Cardiac muscle cell (in vitro differentiated cells and primary cell): ENCODE data around the gene CPSF4. TPM values are rescaled to one million over a fixed set of nuclear protein-coding genes. Genes with fewer than 3 reads are reported as not detected.

Experiments
- DNase-seq, 2 donors: peaks; one replicate each; pipeline versions ENCODE4 v3.0.0 to v3.0.0-alpha.2; 2010 to 2017; ENCODE audit warnings: low read depth in 1 of 2, low spot score in 1 of 2
- H3K27ac ChIP-seq: fragments of 200-600 bp; sonication (generic); 2 replicates; pipeline ENCODE4 v1.5.1; 2016
- H3K27me3 ChIP-seq: fragments of 200-600 bp; sonication (generic); 2 replicates; pipeline ENCODE4 v1.6.0; 2016; ENCODE audit warnings: control low read depth
- H3K36me3 ChIP-seq: fragments of 200-600 bp; sonication (generic); 2 replicates; pipeline ENCODE4 v1.5.1; 2016; ENCODE audit warnings: control low read depth
- H3K4me1 ChIP-seq: fragments of 200-600 bp; sonication (generic); 2 replicates; pipeline ENCODE4 v1.8.1; 2017; ENCODE audit warnings: low read depth, mild to moderate bottlenecking, mixed run types
- H3K4me3 ChIP-seq: fragments of 200-600 bp; sonication (generic); 2 replicates; pipeline ENCODE4 v1.5.1; 2016; ENCODE audit warnings: mild to moderate bottlenecking
- H3K9me3 ChIP-seq: fragments of 200-600 bp; sonication (generic); 2 replicates; pipeline ENCODE4 v1.5.1; 2017; ENCODE audit warnings: low read depth, mild to moderate bottlenecking, control low read depth
- polyA plus RNA-seq: library from polyadenylated mRNA; unstranded; fragments of >200 nt; fragmentation: Nextera tagmentation; extraction: Ambion mirVana; gene quantifications from 2 replicates; pipeline ENCODE4 v1.2.1, GENCODE V29; 2016
- total RNA-seq: library from RNA; depleted of rRNA; stranded (reverse); fragments of >200 nt; gene quantifications from 2 replicates; pipeline ENCODE4 v1.2.3, GENCODE V29; 2016
- TF ChIP-seq, protein P1 (sequence below): IDR thresholded peaks from 2 replicates; pipeline ENCODE4 v1.5.1; 2012; ENCODE audit warnings: low read depth, mild to moderate bottlenecking, low read length

The CPSF4 gene
- total and polyA plus RNA-seq, 2 experiments from 2014 or later: 59.8 to 84.1 TPM

GRCh38 chr7:99446096-99446495 lies 7.4 kb downstream of the CPSF4 start:
- no peak for DNase-seq
- Histone ChIP-seq H3K9me3 (no peaks in the 10 kb centered on the region), H3K4me3 (no peak overlapping the region), H3K4me1 (no peaks in the 10 kb centered on the region), H3K27ac (no peak overlapping the region), H3K27me3 (no peaks in the 10 kb centered on the region), H3K36me3 (peaks cover 37% of the 10 kb centered on the region)
- TF ChIP-seq, protein P1, sequence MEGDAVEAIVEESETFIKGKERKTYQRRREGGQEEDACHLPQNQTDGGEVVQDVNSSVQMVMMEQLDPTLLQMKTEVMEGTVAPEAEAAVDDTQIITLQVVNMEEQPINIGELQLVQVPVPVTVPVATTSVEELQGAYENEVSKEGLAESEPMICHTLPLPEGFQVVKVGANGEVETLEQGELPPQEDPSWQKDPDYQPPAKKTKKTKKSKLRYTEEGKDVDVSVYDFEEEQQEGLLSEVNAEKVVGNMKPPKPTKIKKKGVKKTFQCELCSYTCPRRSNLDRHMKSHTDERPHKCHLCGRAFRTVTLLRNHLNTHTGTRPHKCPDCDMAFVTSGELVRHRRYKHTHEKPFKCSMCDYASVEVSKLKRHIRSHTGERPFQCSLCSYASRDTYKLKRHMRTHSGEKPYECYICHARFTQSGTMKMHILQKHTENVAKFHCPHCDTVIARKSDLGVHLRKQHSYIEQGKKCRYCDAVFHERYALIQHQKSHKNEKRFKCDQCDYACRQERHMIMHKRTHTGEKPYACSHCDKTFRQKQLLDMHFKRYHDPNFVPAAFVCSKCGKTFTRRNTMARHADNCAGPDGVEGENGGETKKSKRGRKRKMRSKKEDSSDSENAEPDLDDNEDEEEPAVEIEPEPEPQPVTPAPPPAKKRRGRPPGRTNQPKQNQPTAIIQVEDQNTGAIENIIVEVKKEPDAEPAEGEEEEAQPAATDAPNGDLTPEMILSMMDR: no peak

- H3K27me3 ChIP-seq: no peaks in the 10 kb centered on the region
- H3K4me1 ChIP-seq: no peaks in the 10 kb centered on the region
- H3K36me3 ChIP-seq: peaks cover 43% of the 10 kb centered on the region
- TF ChIP-seq, protein P1: no peak
- no peak overlapping the region for H3K27ac ChIP-seq
- no peak for DNase-seq
- H3K4me3 ChIP-seq: no peak overlapping the region
- no peaks in the 10 kb centered on the region for H3K9me3 ChIP-seq
These were observed 9.2 kb downstream of the CPSF4 start for GRCh38 chr7:99447943-99448342.

DNA sequence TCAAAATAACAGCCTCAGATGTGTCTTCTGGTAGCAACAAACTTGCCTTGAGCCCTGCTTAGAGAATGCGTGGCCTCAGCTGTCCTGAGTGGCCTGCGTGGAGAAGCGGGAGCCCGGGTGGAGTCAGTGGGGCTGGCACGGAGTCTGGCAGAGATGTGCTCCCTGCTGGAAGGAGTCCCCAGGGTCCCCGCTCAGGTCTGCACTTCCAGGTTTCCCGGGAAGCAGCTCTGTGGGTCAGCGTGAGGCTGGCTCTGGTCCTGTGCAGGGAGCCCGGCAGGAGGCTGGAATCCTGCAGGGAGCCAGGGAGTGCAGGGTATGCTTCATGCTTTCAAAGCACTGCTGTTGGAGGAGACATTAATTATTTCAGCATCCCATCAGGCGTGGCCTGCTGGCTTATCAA lies 10.1 kb downstream of the CPSF4 start:
- TF ChIP-seq, protein P1: no peak
- no peak for DNase-seq
- no peak overlapping the region for H3K4me3 ChIP-seq
- H3K27me3 ChIP-seq: no peaks in the 10 kb centered on the region
- H3K27ac ChIP-seq: no peak overlapping the region
- H3K9me3 ChIP-seq: no peaks in the 10 kb centered on the region
- H3K4me1 ChIP-seq: no peaks in the 10 kb centered on the region
- H3K36me3 ChIP-seq: peaks cover 47% of the 10 kb centered on the region

GRCh38 chr7:99449326-99449725 lies 10.6 kb downstream of the CPSF4 start:
- H3K9me3 ChIP-seq: no peaks in the 10 kb centered on the region
- no peaks in the 10 kb centered on the region for H3K4me1 ChIP-seq
- H3K27me3 ChIP-seq: no peaks in the 10 kb centered on the region
- TF ChIP-seq, protein P1: no peak
- DNase-seq: no peak
- H3K36me3 ChIP-seq: peaks cover 52% of the 10 kb centered on the region
- H3K4me3 ChIP-seq: no peak overlapping the region
- H3K27ac ChIP-seq: no peak overlapping the region

DNA sequence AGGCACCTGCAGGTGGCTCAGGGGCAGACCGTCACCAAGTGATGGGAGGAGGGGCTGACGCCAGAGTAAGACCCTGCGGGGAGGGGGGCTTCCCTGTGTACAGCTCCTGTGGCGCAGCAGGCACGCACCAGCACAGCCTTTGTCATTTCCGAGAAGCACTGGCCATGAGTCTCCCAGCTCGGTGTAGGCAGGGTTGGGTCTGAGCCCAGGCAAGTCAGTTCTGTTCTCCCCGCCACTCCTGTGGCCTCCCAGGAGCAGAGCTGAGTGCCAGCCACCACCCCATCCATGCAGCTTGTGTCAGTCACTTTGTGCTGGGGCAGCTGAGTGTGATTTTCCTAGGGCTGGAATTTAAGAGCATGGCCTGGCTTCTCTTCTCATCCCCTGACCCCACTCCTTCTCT lies 13.2 kb downstream of the CPSF4 start:
- Histone ChIP-seq H3K36me3 (peaks cover 41% of the 10 kb centered on the region), H3K4me1 (no peaks in the 10 kb centered on the region), H3K27ac (no peak overlapping the region), H3K4me3 (no peak overlapping the region), H3K9me3 (no peaks in the 10 kb centered on the region), H3K27me3 (no peaks in the 10 kb centered on the region)
- TF ChIP-seq, protein P1: no peak
- DNase-seq: no peak

GRCh38 chr7:99452541-99452940 lies 13.8 kb downstream of the CPSF4 start:
- Histone ChIP-seq H3K36me3 (peaks cover 44% of the 10 kb centered on the region), H3K27me3 (no peaks in the 10 kb centered on the region), H3K4me1 (no peaks in the 10 kb centered on the region), H3K4me3 (no peak overlapping the region), H3K9me3 (no peaks in the 10 kb centered on the region), H3K27ac (no peak overlapping the region)
- DNase-seq: no peak
- TF ChIP-seq, protein P1: no peak
